K562 (cell line): ENCODE measurements around the gene YES1. TPM values are rescaled to one million over a fixed set of nuclear protein-coding genes. Genes with fewer than 3 reads are reported as not detected.

Source experiments
- ATAC-seq: fragments of 200-7000 bp; cut with Tn5 transposase; 3 replicates; pipeline ENCODE4 v1.9.1; 2020; ENCODE audit warnings: moderate library complexity
- BruUV-seq: library from RNA; stranded (reverse); fragments of 400-500 nt; replicated peaks from 2 replicates; lab custom pipeline; 2021; lab: Mats Ljungman, UMichigan
- CTCF ChIA-PET: fragments of 300-600 bp; formaldehyde crosslinking; extraction: SDS; loops from one replicate; lab custom pipeline; 2021; ENCODE audit warnings: low intra/inter-chr PET ratio; lab: Yijun Ruan, JAX
- POLR2A ChIA-PET: fragments of 300-600, 350-650 bp; sonication (Branson Sonifier 250); formaldehyde crosslinking; extraction: SDS; loops from one replicate; lab custom pipeline; 2021; ENCODE audit warnings: antibody characterized with exemption, inconsistent platforms; lab: Yijun Ruan, JAX
- DNase-seq, 4 experiments: peaks; one replicate each; pipeline versions ENCODE4 v3.0.0 to v3.0.0-alpha.2; 2011 to 2018; ENCODE audit warnings: low spot score in 3 of 4, mixed read lengths in 3 of 4; ENCODE audit errors: extremely low read depth in 1 of 4
- FAIRE-seq: peaks from 2 replicates; lab custom pipeline; 2011; peaks lifted over from hg19 to GRCh38; lab: Jason Lieb, UNC
- H2AFZ ChIP-seq: 2 replicates; pipeline ENCODE4 v1.6.0; 2011; ENCODE audit warnings: low read depth, low read length, control low read depth, inconsistent platforms
- H3K27ac ChIP-seq: fragments of 200-600 bp; 3 replicates; pipeline ENCODE4 v1.8.0; 2011; ENCODE audit warnings: low read depth, mild to moderate bottlenecking, control low read depth, inconsistent platforms, low read length, moderate library complexity, mixed read lengths; ENCODE audit errors: extremely low read depth
- H3K27me3 ChIP-seq, 2 experiments: fragments of 300-600 bp in 1 of 2; 2 replicates in 1 of 2; 3 replicates in 1 of 2; pipeline versions ENCODE4 v1.6.0 to v1.8.0; 2011; ENCODE audit warnings: inconsistent platforms in 2 of 2, low read length in 2 of 2, mild to moderate bottlenecking in 1 of 2, mixed read lengths in 1 of 2, moderate library complexity in 1 of 2; ENCODE audit not compliant: control insufficient read depth in 2 of 2, insufficient read depth in 2 of 2
- H3K36me3 ChIP-seq: fragments of 300-600 bp; 3 replicates; pipeline ENCODE4 v1.8.0; 2011; ENCODE audit warnings: mild to moderate bottlenecking, low read length, inconsistent platforms; ENCODE audit not compliant: control insufficient read depth, insufficient read depth
- H3K4me1 ChIP-seq, 2 experiments: fragments of 200-600 bp in 1 of 2; replicated peaks in 1 of 2; 2 replicates in 1 of 2; 3 replicates in 1 of 2; pipeline versions ENCODE4 v1.5.1 to v1.8.0; 2011; ENCODE audit warnings: inconsistent platforms in 2 of 2, low read length in 2 of 2, mild to moderate bottlenecking in 1 of 2, mixed read lengths in 1 of 2, moderate library complexity in 1 of 2; ENCODE audit not compliant: control insufficient read depth in 2 of 2, insufficient read depth in 2 of 2
- H3K4me2 ChIP-seq: 2 replicates; pipeline ENCODE4 v1.6.1; 2011; ENCODE audit warnings: low read length, control low read depth, inconsistent platforms, mixed read lengths; ENCODE audit not compliant: insufficient read depth
- H3K4me3 ChIP-seq: fragments of 200-600 bp; sonication (generic), shearing (Covaris generic); 2 replicates; pipeline ENCODE4 v1.5.1; 2016; ENCODE audit warnings: control low read depth, inconsistent platforms
- H3K79me2 ChIP-seq: fragments of 200-600 bp; 3 replicates; pipeline ENCODE4 v1.8.0; 2011; ENCODE audit warnings: low read length, inconsistent platforms; ENCODE audit not compliant: control insufficient read depth, insufficient read depth
- H3K9ac ChIP-seq, 2 experiments: 2 replicates each; pipeline versions ENCODE4 v1.6.0 to v1.6.1; 2011; ENCODE audit warnings: low read depth in 2 of 2, low read length in 2 of 2, control low read depth in 1 of 2, inconsistent platforms in 1 of 2, mild to moderate bottlenecking in 1 of 2, mixed read lengths in 1 of 2; ENCODE audit not compliant: insufficient read depth in 1 of 2
- H3K9me1 ChIP-seq: one replicate; pipeline ENCODE4 v1.6.0; 2011; ENCODE audit warnings: inconsistent platforms, mild to moderate bottlenecking, low read length, moderate library complexity; ENCODE audit not compliant: control insufficient read depth, insufficient read depth
- H3K9me3 ChIP-seq: replicated peaks from 2 replicates; pipeline ENCODE4 v1.5.1; 2011; ENCODE audit warnings: low read depth, low read length, inconsistent platforms; ENCODE audit not compliant: control insufficient read depth, insufficient read depth
- H4K20me1 ChIP-seq: replicated peaks from 2 replicates; pipeline ENCODE4 v1.6.1; 2011; ENCODE audit warnings: low read length, inconsistent platforms, mixed read lengths; ENCODE audit not compliant: control insufficient read depth, insufficient read depth
- POLR2A ChIP-seq: fragments of 450-650 bp; conservative IDR thresholded peaks from 2 replicates; pipeline ENCODE4 v1.6.1; 2016
- POLR2AphosphoS5 ChIP-seq: IDR thresholded peaks from 2 replicates; pipeline ENCODE4 v1.6.1; 2011; ENCODE audit warnings: mild to moderate bottlenecking, low read depth, low read length, moderate library complexity; ENCODE audit not compliant: control insufficient read depth, insufficient read depth
- TFAP4 ChIP-seq: sonication (generic); formaldehyde crosslinking; IDR thresholded peaks from 2 replicates; pipeline ENCODE4 v1.8.0; 2022; ENCODE audit warnings: missing genetic modification reagents, mild to moderate bottlenecking, moderate library complexity, borderline replicate concordance
- THAP12 ChIP-seq: fragments of 250-450 bp; sonication (Bioruptor Pico); IDR thresholded peaks from 2 replicates; pipeline ENCODE4 v1.9.0; 2021; ENCODE audit warnings: mild to moderate bottlenecking, inconsistent platforms
- ZNF668 ChIP-seq: fragments of 250-450 bp; sonication (Bioruptor Pico); IDR thresholded peaks from 2 replicates; pipeline ENCODE4 v1.8.0; 2022; ENCODE audit warnings: mild to moderate bottlenecking, inconsistent platforms
- WGBS: fragments of 100-300 bp; shearing (Covaris generic); methylation state at CpG from one replicate; pipeline ENCODE4 v1.1.6; 2016; ENCODE audit warnings: low coverage, mixed read lengths; ENCODE audit not compliant: insufficient coverage; ENCODE audit errors: missing lambda C conversion rate; 5-methylcytosine and 5-hydroxymethylcytosine counted together
- in situ Hi-C: fragments of 300-500 bp; cut with MboI; formaldehyde crosslinking; loops from 4 replicates; pipeline ENCODE4 v1.15.0; 2018; ENCODE audit warnings: inconsistent platforms, mixed read lengths
- intact Hi-C: fragments of 100-400 bp; cut with micrococcal nuclease; formaldehyde crosslinking; loops from 2 replicates; pipeline ENCODE4 v1.14.2; 2022
- polyA plus RNA-seq, 8 experiments: library from polyadenylated mRNA; depleted of rRNA in 4 of 8; stranded (reverse) in 5 of 8; unstranded in 3 of 8; fragments of >200 nt; fragmentation: Nextera tagmentation in 2 of 8; fragmentation: Illumina TruSeq in 1 of 8; extraction: Ambion mirVana in 2 of 8; extraction: Trizol in 1 of 8; gene quantifications; 2 replicates each; pipeline versions ENCODE4 v1.2.1 to v1.2.3, GENCODE V29; 2011 to 2014; ENCODE audit warnings: inconsistent platforms in 1 of 8, missing spikeins in 1 of 8
- total RNA-seq, 7 experiments: library from RNA; depleted of rRNA in 6 of 7; stranded (reverse); fragments of >200 nt in 6 of 7; fragmentation: Illumina TruSeq in 2 of 7; extraction: Trizol in 2 of 7; gene quantifications; 2 replicates each; pipeline versions ENCODE4 v1.2.1 to v1.2.3, GENCODE V29; 2011 to 2021; ENCODE audit warnings: low replicate concordance in 1 of 7

Gene YES1
- total and polyA plus RNA-seq, 9 of the 15 experiments (the other 6 are each of a cell fraction or from before 2014, with no cell fraction given), result 37.2 to 115 (median 77.7) TPM

GRCh38 chr18:676069-676468 is 136.0 kb downstream of the YES1 start:
- POLR2A ChIA-PET, result interaction anchor here (0.6 to 1.6 kb wide), 4 partner anchors 17 to 606 kb away, joined by 3 to 5 read pairs (median 3); no protein-coding TSS in a partner anchor
- intact Hi-C loops (loop anchor here (5.0 kb wide), 1 partner anchor 156 kb away; no protein-coding TSS in a partner anchor), in situ Hi-C loops (no loop called here)
- Histone ChIP-seq H3K79me2 (no peaks in the 10 kb centered on the region), H2AFZ (no peak overlapping the region), H3K4me3 (no peak overlapping the region), H3K36me3 (peaks cover 95% of the 10 kb centered on the region), H4K20me1 (no peaks in the 10 kb centered on the region), H3K4me2 (no peak overlapping the region), H3K9me1 (no peaks in the 10 kb centered on the region), H3K27ac (no peak overlapping the region), H3K27me3 (no peaks in the 10 kb centered on the region), H3K9ac (no peak overlapping the region), H3K9me3 (no peaks in the 10 kb centered on the region), H3K4me1 (peaks cover 0 to 4% of the 10 kb centered on the region in 2 experiments; a peak in 2 of 5 replicates)
- 73% methylated on average over 5 of the region's 5 CpGs for WGBS
- ATAC-seq (no peak), FAIRE-seq (no peak), DNase-seq (no peak)
- CTCF ChIA-PET, result no interaction called here
- BruUV-seq, result no TSS peak
- TF ChIP-seq POLR2A, result peak; percentile 20; the same call in 1 of the 2 replicates
- TF ChIP-seq TFAP4 (CRISPR knock-in tag), result 0 out of 2 replicates have a peak, but pooled peaks have one; percentile 30
- 0 out of 2 replicates have a peak, but pooled peaks have one; percentile 29 for TF ChIP-seq POLR2AphosphoS5
- TF ChIP-seq ZNF668 (CRISPR knock-in tag), result no peak
- TF ChIP-seq THAP12 (CRISPR knock-in tag), result 0 out of 2 replicates have a peak, but pooled peaks have one; percentile 13
